DMS53 (cell line): ENCODE data around the gene CCSER1.

Experiments used
- DNase-seq: peaks from one replicate; lab custom pipeline; 2025; lab: John Stamatoyannopoulos, UW

CCSER1 gene

GRCh38 chr4:90958256-90958895, 831.2 kb downstream of the CCSER1 start:
- DNase-seq, result no peak

GRCh38 chr4:90960433-90960832, 833.2 kb downstream of the CCSER1 start:
- no peak for DNase-seq

GRCh38 chr4:90960840-90961239, 833.6 kb downstream of the CCSER1 start:
- DNase-seq, result peak; percentile 4

GRCh38 chr4:90970021-90970420, 842.8 kb downstream of the CCSER1 start:
- no peak for DNase-seq

- DNase-seq, result no peak
Measured at GRCh38 chr4:90977726-90978125, 850.5 kb downstream of the CCSER1 start.

- peak; percentile 33 for DNase-seq
Measured at GRCh38 chr4:90979556-90979955, 852.4 kb downstream of the CCSER1 start.

GRCh38 chr4:90982813-90983212, 855.6 kb downstream of the CCSER1 start:
- DNase-seq, result no peak

- no peak for DNase-seq
Measured at GRCh38 chr4:90990284-90990683, 863.1 kb downstream of the CCSER1 start.

- no peak for DNase-seq
Measured at GRCh38 chr4:90992213-90992612, 865.0 kb downstream of the CCSER1 start.

GRCh38 chr4:90994851-90995574, 867.8 kb downstream of the CCSER1 start:
- no peak for DNase-seq

- DNase-seq, result no peak
Measured at GRCh38 chr4:90995996-90996395, 868.8 kb downstream of the CCSER1 start.

- DNase-seq, result no peak
Measured at GRCh38 chr4:90996813-90997212, 869.6 kb downstream of the CCSER1 start.

- no peak for DNase-seq
Measured at GRCh38 chr4:91015861-91016260, 888.7 kb downstream of the CCSER1 start.

- no peak for DNase-seq
Measured at GRCh38 chr4:91019513-91019912, 892.3 kb downstream of the CCSER1 start.

GRCh38 chr4:91025241-91026148, 898.3 kb downstream of the CCSER1 start:
- DNase-seq, result no peak

GRCh38 chr4:91028228-91028627, 901.0 kb downstream of the CCSER1 start:
- no peak for DNase-seq

- DNase-seq, result no peak
Measured at GRCh38 chr4:91031761-91032160, 904.6 kb downstream of the CCSER1 start.

- no peak for DNase-seq
Measured at GRCh38 chr4:91032725-91033445, 905.7 kb downstream of the CCSER1 start.

- no peak for DNase-seq
Measured at GRCh38 chr4:91035276-91035675, 908.1 kb downstream of the CCSER1 start.

GRCh38 chr4:91037951-91038350, 910.8 kb downstream of the CCSER1 start:
- no peak for DNase-seq

- DNase-seq, result no peak
Measured at GRCh38 chr4:91057871-91058270, 930.7 kb downstream of the CCSER1 start.

- no peak for DNase-seq
Measured at GRCh38 chr4:91058345-91058744, 931.2 kb downstream of the CCSER1 start.
